ENCODE data around the gene PTPN6. TPM values are rescaled to one million over a fixed set of nuclear protein-coding genes. Genes with fewer than 3 reads are reported as not detected.
A peak's percentile ranks its signal among the peaks of the same experiment; 100 is the strongest.

The PTPN6 gene
- total RNA-seq, 2 donors from 2014 or later: 44.8 to 48.1 TPM

GRCh38 chr12:6951551-6952120 is 480 bp downstream of the PTPN6 start:
- H3K27me3 ChIP-seq: no peaks in the 10 kb centered on the region
- H3K36me3 ChIP-seq: no peaks in the 10 kb centered on the region
- H3K4me1 ChIP-seq: no peaks in the 10 kb centered on the region
- peak overlapping the region; percentile 38 for H3K4me3 ChIP-seq
- H3K27ac ChIP-seq: peak overlapping the region; percentile 80
- no peak for TF ChIP-seq CTCF (IDR thresholded peaks at IDR 0.05)
- H3K9ac ChIP-seq (ENCODE audit: low read depth in 2 of 2, low read length in 2 of 2): peak overlapping the region; percentile 74
- H3K9me3 ChIP-seq: no peaks in the 10 kb centered on the region
- intact Hi-C loops (cut with DNase I): no loop called here
- DNase-seq: no peak

GRCh38 chr12:6952121-6952862 is 1.1 kb downstream of the PTPN6 start:
- no peak for TF ChIP-seq CTCF (IDR thresholded peaks at IDR 0.05)
- peak overlapping the region; percentile 38 for H3K4me3 ChIP-seq
- no peak for DNase-seq

GRCh38 chr12:6952863-6953441 is 1.8 kb downstream of the PTPN6 start:
- intact Hi-C loops (cut with DNase I): no loop called here
- H3K9ac ChIP-seq (ENCODE audit: low read depth in 2 of 2, low read length in 2 of 2): peak overlapping the region; percentile 68 to 74

More at GRCh38 chr12:6952121-6952862, 1.1 kb downstream of the PTPN6 start:
- H3K27ac ChIP-seq: peak overlapping the region; percentile 80
- peak overlapping the region; percentile 74 for H3K9ac ChIP-seq (ENCODE audit: low read depth in 2 of 2, low read length in 2 of 2)
- H3K9me3 ChIP-seq: no peaks in the 10 kb centered on the region
- H3K27me3 ChIP-seq: no peaks in the 10 kb centered on the region
- no peaks in the 10 kb centered on the region for H3K36me3 ChIP-seq
- intact Hi-C loops (cut with DNase I): no loop called here
- H3K4me1 ChIP-seq: no peaks in the 10 kb centered on the region

GRCh38 chr12:6953442-6954315 is 2.5 kb downstream of the PTPN6 start:
- peak; percentile 72 for DNase-seq
- no peak for TF ChIP-seq CTCF (IDR thresholded peaks at IDR 0.05)
- H3K36me3 ChIP-seq: no peaks in the 10 kb centered on the region
- peak overlapping the region; percentile 38 for H3K4me3 ChIP-seq
- H3K9ac ChIP-seq (ENCODE audit: low read depth in 2 of 2, low read length in 2 of 2): peak overlapping the region; percentile 68 to 74
- intact Hi-C loops (cut with DNase I): no loop called here
- peak overlapping the region; percentile 80 for H3K27ac ChIP-seq
- no peaks in the 10 kb centered on the region for H3K4me1 ChIP-seq
- no peaks in the 10 kb centered on the region for H3K27me3 ChIP-seq
- no peaks in the 10 kb centered on the region for H3K9me3 ChIP-seq

More at GRCh38 chr12:6952863-6953441, 1.8 kb downstream of the PTPN6 start:
- DNase-seq: no peak
- Histone ChIP-seq H3K36me3 (no peaks in the 10 kb centered on the region), H3K4me3 (peak overlapping the region; percentile 38), H3K27ac (peak overlapping the region; percentile 80), H3K4me1 (no peaks in the 10 kb centered on the region), H3K27me3 (no peaks in the 10 kb centered on the region), H3K9me3 (no peaks in the 10 kb centered on the region)
- no peak for TF ChIP-seq CTCF (IDR thresholded peaks at IDR 0.05)
